ENCODE data around the gene HOXC9.
A peak's percentile ranks its signal among the peaks of the same experiment; 100 is the strongest.

The HOXC9 gene

GRCh38 chr12:53983950-53984572, 15.9 kb upstream of the HOXC9 start:
- CTCF ChIA-PET = interaction anchor here (0.8 to 5.6 kb wide), 13 partner anchors 9 to 230 kb away, joined by 3 to 74 read pairs (median 9); partner anchors contain the start of gene HOXC8
- POLR2A ChIA-PET = no interaction called here
- TF ChIP-seq CTCF (IDR thresholded peaks at IDR 0.05; ENCODE audit: control extremely low read depth, extremely low read depth, low read depth, missing control alignments) = no peak
- no peak for DNase-seq (ENCODE audit: extremely low spot score)

GRCh38 chr12:53984901-53985691, 14.9 kb upstream of the HOXC9 start, which contains the start of gene HOXC10:
Gene HOXC10, plus strand, starts transcription at chr12:53985146. Its CDS starts 114 bp downstream, at chr12:53985260.
- POLR2A ChIA-PET = no interaction called here
- TF ChIP-seq CTCF (IDR thresholded peaks at IDR 0.05; ENCODE audit: control extremely low read depth, extremely low read depth, low read depth, missing control alignments) = peak; percentile 71
- CTCF ChIA-PET = interaction anchor here (0.6 to 5.6 kb wide), 27 partner anchors 12 to 236 kb away, joined by 3 to 74 read pairs (median 4); partner anchors contain the start of genes HOXC12, HOXC5, HOXC8 and HOXC9
- DNase-seq (ENCODE audit: extremely low spot score) = peak; percentile 87

- ChIA-PET CTCF (interaction anchor here (0.7 to 5.6 kb wide), 20 partner anchors 11 to 235 kb away, joined by 3 to 74 read pairs (median 6); partner anchors contain the start of genes HOXC8 and HOXC9), POLR2A (no interaction called here)
- TF ChIP-seq CTCF (IDR thresholded peaks at IDR 0.05; ENCODE audit: control extremely low read depth, extremely low read depth, low read depth, missing control alignments) = no peak
- DNase-seq (ENCODE audit: extremely low spot score) = no peak
Measured at GRCh38 chr12:53985692-53985993, 14.3 kb upstream of the HOXC9 start.

- CTCF ChIA-PET = interaction anchor here (1.1 to 5.6 kb wide), 12 partner anchors 10 to 235 kb away, joined by 3 to 74 read pairs (median 10); partner anchors contain the start of gene HOXC8
- peak; percentile 47 for DNase-seq (ENCODE audit: extremely low spot score)
- POLR2A ChIA-PET = no interaction called here
- TF ChIP-seq CTCF (IDR thresholded peaks at IDR 0.05; ENCODE audit: control extremely low read depth, extremely low read depth, low read depth, missing control alignments) = no peak
Measured at GRCh38 chr12:53985994-53986685, 13.8 kb upstream of the HOXC9 start.

- DNase-seq (ENCODE audit: extremely low spot score) = no peak
- ChIA-PET CTCF (interaction anchor here (0.9 to 5.6 kb wide), 15 partner anchors 9 to 240 kb away, joined by 3 to 74 read pairs (median 4); partner anchors contain the start of genes HOTAIR and HOXC8), POLR2A (no interaction called here)
- no peak for TF ChIP-seq CTCF (IDR thresholded peaks at IDR 0.05; ENCODE audit: control extremely low read depth, extremely low read depth, low read depth, missing control alignments)
Measured at GRCh38 chr12:53986686-53987483, 13.1 kb upstream of the HOXC9 start.

All from GM10248 (cell line).